ENCODE measurements around the gene LMBRD2. TPM values are rescaled to one million over a fixed set of nuclear protein-coding genes. Genes with fewer than 3 reads are reported as not detected.

LMBRD2 gene
- total RNA-seq, 2 donors from 2014 or later, result 5.5 to 7.4 TPM

- H3K9ac ChIP-seq (ENCODE audit: extremely low read depth, low read length, poor library complexity, severe bottlenecking), result no peak overlapping the region
Measured at GRCh38 chr5:36057386-36057785, 94.3 kb downstream of the LMBRD2 start.

GRCh38 chr5:36056422-36056821 is 95.3 kb downstream of the LMBRD2 start:
- Mint-ChIP-seq H3K27ac (no peak overlapping the region), H3K36me3 (ENCODE audit: low read depth) (peaks cover 2% of the 10 kb centered on the region), H3K9me3 (no peaks in the 10 kb centered on the region), H3K4me1 (peaks cover 19% of the 10 kb centered on the region), H3K4me3 (no peak overlapping the region), H3K27me3 (ENCODE audit: insufficient read depth) (no peaks in the 10 kb centered on the region)
- Histone ChIP-seq H3K9me3 (ENCODE audit: control insufficient read depth, low read length) (no peaks in the 10 kb centered on the region), H3K4me1 (ENCODE audit: control insufficient read depth, insufficient read depth, low read length) (peaks cover 4% of the 10 kb centered on the region), H3K9ac (ENCODE audit: extremely low read depth, low read length, poor library complexity, severe bottlenecking) (no peak overlapping the region), H3K4me3 (ENCODE audit: low read length) (no peak overlapping the region), H3K36me3 (ENCODE audit: control insufficient read depth, insufficient read depth, low read length) (no peaks in the 10 kb centered on the region), H3K27me3 (ENCODE audit: control insufficient read depth, insufficient read depth, low read length, poor library complexity, severe bottlenecking) (no peaks in the 10 kb centered on the region), H3K27ac (ENCODE audit: low read depth, low read length) (no peak overlapping the region)
- 83 to 91% methylated on average over 5 of the region's 5 CpGs for WGBS, 2 experiments (ENCODE audit: insufficient coverage in 1 of 2, insufficient read length in 1 of 2)
- no peak for DNase-seq
- no peak for TF ChIP-seq CTCF (conservative IDR thresholded peaks at IDR 0.05)

More at GRCh38 chr5:36057386-36057785, 94.3 kb downstream of the LMBRD2 start:
- TF ChIP-seq CTCF (conservative IDR thresholded peaks at IDR 0.05), result no peak
- no peaks in the 10 kb centered on the region for H3K27me3 ChIP-seq (ENCODE audit: control insufficient read depth, insufficient read depth, low read length, poor library complexity, severe bottlenecking)
- Mint-ChIP-seq H3K4me1 (peaks cover 18% of the 10 kb centered on the region), H3K9me3 (no peaks in the 10 kb centered on the region), H3K27me3 (ENCODE audit: insufficient read depth) (no peaks in the 10 kb centered on the region), H3K36me3 (ENCODE audit: low read depth) (no peaks in the 10 kb centered on the region), H3K27ac (no peak overlapping the region), H3K4me3 (no peak overlapping the region)
- no peaks in the 10 kb centered on the region for H3K9me3 ChIP-seq (ENCODE audit: control insufficient read depth, low read length)
- H3K4me1 ChIP-seq (ENCODE audit: control insufficient read depth, insufficient read depth, low read length), result peaks cover 4% of the 10 kb centered on the region
- no peak overlapping the region for H3K27ac ChIP-seq (ENCODE audit: low read depth, low read length)
- WGBS, 2 experiments (ENCODE audit: insufficient coverage in 1 of 2, insufficient read length in 1 of 2), result 71% methylated on average over 2 of the region's 2 CpGs; no CpG with 5 or more reads in 1 of the 2 experiments
- DNase-seq, result no peak
- H3K36me3 ChIP-seq (ENCODE audit: control insufficient read depth, insufficient read depth, low read length), result no peaks in the 10 kb centered on the region
- H3K4me3 ChIP-seq (ENCODE audit: low read length), result no peak overlapping the region

- 89 to 94% methylated on average over 2 to 5 of the region's 5 CpGs for whole genome bisulfite sequencing, 2 experiments (ENCODE audit: insufficient coverage in 1 of 2, insufficient read length in 1 of 2)
- Mint-ChIP-seq H3K4me1 (peaks cover 19% of the 10 kb centered on the region), H3K27me3 (ENCODE audit: insufficient read depth) (no peaks in the 10 kb centered on the region), H3K4me3 (no peak overlapping the region), H3K9me3 (no peaks in the 10 kb centered on the region), H3K36me3 (ENCODE audit: low read depth) (peaks cover 2% of the 10 kb centered on the region), H3K27ac (no peak overlapping the region)
- TF ChIP-seq CTCF (conservative IDR thresholded peaks at IDR 0.05), result no peak
- no peaks in the 10 kb centered on the region for H3K9me3 ChIP-seq (ENCODE audit: control insufficient read depth, low read length)
- H3K4me1 ChIP-seq (ENCODE audit: control insufficient read depth, insufficient read depth, low read length), result peaks cover 4% of the 10 kb centered on the region
- H3K27me3 ChIP-seq (ENCODE audit: control insufficient read depth, insufficient read depth, low read length, poor library complexity, severe bottlenecking), result no peaks in the 10 kb centered on the region
- H3K36me3 ChIP-seq (ENCODE audit: control insufficient read depth, insufficient read depth, low read length), result no peaks in the 10 kb centered on the region
- no peak overlapping the region for H3K27ac ChIP-seq (ENCODE audit: low read depth, low read length)
- no peak overlapping the region for H3K4me3 ChIP-seq (ENCODE audit: low read length)
- no peak overlapping the region for H3K9ac ChIP-seq (ENCODE audit: extremely low read depth, low read length, poor library complexity, severe bottlenecking)
- no peak for DNase-seq
Measured at GRCh38 chr5:36055984-36056383, 95.7 kb downstream of the LMBRD2 start.

Measured in endodermal cell (in vitro differentiated cells).